PC-3 (cell line): ENCODE results near the gene USH1G. TPM values are rescaled to one million over a fixed set of nuclear protein-coding genes. Genes with fewer than 3 reads are reported as not detected.

Source experiments
- ATAC-seq: fragments of 200-7000 bp; cut with Tn5 transposase; 2 replicates; pipeline ENCODE4 v1.9.1; 2020; ENCODE audit warnings: mild to moderate bottlenecking, moderate library complexity
- BruUV-seq: library from RNA; stranded (reverse); fragments of 400-500 nt; replicated peaks from 2 replicates; lab custom pipeline; 2021; lab: Mats Ljungman, UMichigan
- CTCF ChIA-PET: fragments of 300-600 bp; sonication (Branson Sonifier 250); formaldehyde crosslinking; loops from one replicate; lab custom pipeline; 2022; ENCODE audit warnings: antibody characterized with exemption; lab: Charles Lee
- POLR2A ChIA-PET: fragments of 300-600 bp; sonication (Branson Sonifier 250); formaldehyde crosslinking; loops from one replicate; lab custom pipeline; 2022; ENCODE audit warnings: antibody characterized with exemption; ENCODE audit not compliant: unreplicated experiment; lab: Charles Lee
- DNase-seq: peaks from one replicate; pipeline ENCODE4 v3.0.0-alpha.2; 2015
- H2AFZ ChIP-seq: fragments of 300-600 bp; sonication (generic); 2 replicates; pipeline ENCODE4 v1.6.0; 2016; ENCODE audit warnings: antibody characterized with exemption, low read length
- H3F3A ChIP-seq: fragments of 300-600 bp; sonication (generic); one replicate; pipeline ENCODE4 v1.6.0; 2017; ENCODE audit warnings: antibody characterized with exemption, low read length, control low read depth, mild to moderate bottlenecking; ENCODE audit not compliant: unreplicated experiment
- H3K27ac ChIP-seq: fragments of 300-600 bp; sonication (generic); 2 replicates; pipeline ENCODE4 v1.5.1; 2016; ENCODE audit warnings: mild to moderate bottlenecking, low read length
- H3K27me3 ChIP-seq: fragments of 300-600 bp; sonication (generic); 2 replicates; pipeline ENCODE4 v1.6.1; 2016; ENCODE audit warnings: low read length, mixed read lengths
- H3K36me3 ChIP-seq: fragments of 300-600 bp; sonication (generic); 2 replicates; pipeline ENCODE4 v1.6.1; 2016; ENCODE audit warnings: low read depth, mixed run types, low read length, mixed read lengths
- H3K4me1 ChIP-seq: fragments of 300-600 bp; sonication (generic); 2 replicates; pipeline ENCODE4 v1.5.1; 2016; ENCODE audit warnings: low read length; ENCODE audit not compliant: insufficient read depth
- H3K4me2 ChIP-seq: fragments of 300-600 bp; sonication (generic); 2 replicates; pipeline ENCODE4 v1.6.0; 2016; ENCODE audit warnings: low read length
- H3K4me3 ChIP-seq: fragments of 300-600 bp; sonication (generic); 2 replicates; pipeline ENCODE4 v1.5.1; 2016; ENCODE audit warnings: mild to moderate bottlenecking, low read length, mixed read lengths
- H3K79me2 ChIP-seq: fragments of 300-600 bp; sonication (generic); 2 replicates; pipeline ENCODE4 v1.6.1; 2017; ENCODE audit warnings: low read length, mixed read lengths
- H3K9ac ChIP-seq: fragments of 300-600 bp; sonication (generic); 2 replicates; pipeline ENCODE4 v1.6.0; 2016; ENCODE audit warnings: mild to moderate bottlenecking, low read length
- H3K9me2 ChIP-seq: fragments of 300-600 bp; sonication (generic); replicated peaks from 2 replicates; pipeline ENCODE4 v1.6.1; 2016; ENCODE audit warnings: mixed run types, low read length, mixed read lengths
- H3K9me3 ChIP-seq: fragments of 300-600 bp; sonication (generic); 2 replicates; pipeline ENCODE4 v1.6.1; 2016; ENCODE audit warnings: low read length, mixed read lengths
- H4K20me1 ChIP-seq: fragments of 300-600 bp; sonication (generic); 2 replicates; pipeline ENCODE4 v1.6.1; 2016; ENCODE audit warnings: low read length, mixed read lengths
- EZH2 ChIP-seq: fragments of 300-600 bp; sonication (generic); IDR thresholded peaks from one replicate; pipeline ENCODE4 v1.6.1; 2017; ENCODE audit warnings: antibody characterized with exemption, mild to moderate bottlenecking, low read length; ENCODE audit not compliant: unreplicated experiment
- EZH2phosphoT487 ChIP-seq: fragments of 300-600 bp; sonication (generic); IDR thresholded peaks from 2 replicates; pipeline ENCODE4 v1.6.1; 2018; ENCODE audit warnings: mild to moderate bottlenecking, antibody characterized with exemption, low read length, borderline replicate concordance
- intact Hi-C: fragments of 100-400 bp; cut with micrococcal nuclease; formaldehyde crosslinking; loops from 2 replicates; pipeline ENCODE4 v1.9.0; 2023
- total RNA-seq: library from RNA; depleted of rRNA; stranded (reverse); fragments of >200 nt; gene quantifications from 2 replicates; pipeline ENCODE4 v1.2.3, GENCODE V29; 2014
- TF ChIP-seq, protein P1 (sequence below): fragments of 300-600 bp; sonication (generic); conservative IDR thresholded peaks from 2 replicates; pipeline ENCODE4 v1.5.1; 2017; ENCODE audit warnings: antibody characterized with exemption, low read depth, mild to moderate bottlenecking, low read length

Gene USH1G
- total RNA-seq, 1 experiment from 2014 or later: 0.04 TPM

DNA sequence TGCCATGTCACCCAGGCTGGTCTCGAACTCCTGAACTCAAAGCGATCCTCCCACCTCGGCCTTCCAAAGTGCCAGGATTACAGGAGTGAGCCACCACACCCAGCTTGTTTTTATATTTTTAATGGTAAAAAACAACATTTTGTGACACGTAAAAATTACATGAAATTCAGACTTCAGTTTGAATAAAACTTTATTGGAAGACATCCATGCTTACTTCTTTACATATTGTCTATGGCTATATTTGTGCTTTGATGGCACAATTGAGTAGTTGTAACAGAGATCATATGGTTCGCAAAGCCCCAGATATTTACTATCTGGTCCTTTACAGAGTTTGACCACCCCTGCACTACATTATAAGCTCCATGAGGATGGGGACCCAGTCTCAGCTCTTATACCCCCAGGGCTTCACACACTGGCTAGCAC is 48.4 kb downstream of the USH1G start:
- 0 out of 2 replicates have a peak, but pooled peaks cover 3% of the 10 kb centered on the region for H3K79me2 ChIP-seq
- no peaks in the 10 kb centered on the region for H3K9me3 ChIP-seq
- H3K27me3 ChIP-seq: no peaks in the 10 kb centered on the region
- TF ChIP-seq EZH2phosphoT487: no peak
- TF ChIP-seq, protein P1, sequence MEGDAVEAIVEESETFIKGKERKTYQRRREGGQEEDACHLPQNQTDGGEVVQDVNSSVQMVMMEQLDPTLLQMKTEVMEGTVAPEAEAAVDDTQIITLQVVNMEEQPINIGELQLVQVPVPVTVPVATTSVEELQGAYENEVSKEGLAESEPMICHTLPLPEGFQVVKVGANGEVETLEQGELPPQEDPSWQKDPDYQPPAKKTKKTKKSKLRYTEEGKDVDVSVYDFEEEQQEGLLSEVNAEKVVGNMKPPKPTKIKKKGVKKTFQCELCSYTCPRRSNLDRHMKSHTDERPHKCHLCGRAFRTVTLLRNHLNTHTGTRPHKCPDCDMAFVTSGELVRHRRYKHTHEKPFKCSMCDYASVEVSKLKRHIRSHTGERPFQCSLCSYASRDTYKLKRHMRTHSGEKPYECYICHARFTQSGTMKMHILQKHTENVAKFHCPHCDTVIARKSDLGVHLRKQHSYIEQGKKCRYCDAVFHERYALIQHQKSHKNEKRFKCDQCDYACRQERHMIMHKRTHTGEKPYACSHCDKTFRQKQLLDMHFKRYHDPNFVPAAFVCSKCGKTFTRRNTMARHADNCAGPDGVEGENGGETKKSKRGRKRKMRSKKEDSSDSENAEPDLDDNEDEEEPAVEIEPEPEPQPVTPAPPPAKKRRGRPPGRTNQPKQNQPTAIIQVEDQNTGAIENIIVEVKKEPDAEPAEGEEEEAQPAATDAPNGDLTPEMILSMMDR: no peak
- intact Hi-C loops: no loop called here
- no peak overlapping the region for H3K27ac ChIP-seq
- 0 out of 2 replicates have a peak overlapping the region, but pooled peaks have one; percentile 96 for H3K4me2 ChIP-seq
- H3K36me3 ChIP-seq: no peaks in the 10 kb centered on the region
- no peak overlapping the region for H3K9ac ChIP-seq
- no peak overlapping the region for H3K4me3 ChIP-seq
- ATAC-seq (no peak), DNase-seq (no peak)
- no TSS peak for BruUV-seq
- H2AFZ ChIP-seq: no peak overlapping the region
- H3F3A ChIP-seq: no peaks in the 10 kb centered on the region
- POLR2A ChIA-PET: no interaction called here
- CTCF ChIA-PET: no interaction called here
- peaks cover 19% of the 10 kb centered on the region for H3K4me1 ChIP-seq
- H3K9me2 ChIP-seq: no peaks in the 10 kb centered on the region
- no peaks in the 10 kb centered on the region for H4K20me1 ChIP-seq

DNA sequence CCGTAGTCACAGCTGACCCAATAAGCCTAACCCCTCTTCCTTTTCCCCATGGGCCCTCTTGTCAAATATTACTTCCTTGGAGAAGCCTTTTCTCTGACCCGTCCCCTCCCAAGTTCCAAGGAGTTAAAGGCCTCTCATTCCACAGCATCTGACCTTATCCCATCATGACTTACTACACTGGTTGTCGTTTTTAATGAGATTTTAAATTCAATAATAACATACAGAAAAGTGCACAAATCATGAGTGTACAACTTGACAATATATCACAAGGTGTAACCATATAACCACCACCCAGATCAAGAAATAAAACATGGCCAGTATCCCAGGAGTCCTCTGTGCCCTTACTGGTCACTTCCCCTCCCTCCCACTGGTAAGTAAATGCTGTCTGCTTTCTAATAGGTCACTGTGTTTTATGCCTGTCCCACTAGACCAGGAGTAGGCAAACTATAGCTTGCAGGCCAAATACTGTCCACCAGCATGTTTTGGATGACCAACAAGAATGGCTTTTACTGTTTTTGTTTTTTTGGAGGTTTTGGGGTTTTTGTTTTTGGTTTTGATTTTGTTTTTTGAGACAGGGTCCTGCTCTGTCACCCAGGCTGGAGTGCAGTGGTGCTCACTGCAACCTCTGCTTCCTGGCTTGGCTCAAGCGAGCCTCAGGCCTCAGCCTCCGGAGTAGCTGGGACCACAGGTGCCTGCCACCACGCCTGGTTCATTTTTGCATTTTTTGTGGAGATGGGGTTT is 49.0 kb downstream of the USH1G start:
- CTCF ChIA-PET: interaction anchor here (1.0 to 1.2 kb wide), 3 partner anchors 10 to 129 kb away, joined by 3 to 9 read pairs (median 3); no protein-coding TSS in a partner anchor
- intact Hi-C loops: no loop called here

More for the DNA sequence above, 49.0 kb downstream of the USH1G start:
- BruUV-seq: no TSS peak
- Histone ChIP-seq H3F3A (no peaks in the 10 kb centered on the region), H4K20me1 (no peaks in the 10 kb centered on the region), H3K9me2 (no peaks in the 10 kb centered on the region), H2AFZ (peak overlapping the region; percentile 85), H3K4me1 (peaks cover 19% of the 10 kb centered on the region), H3K36me3 (no peaks in the 10 kb centered on the region), H3K79me2 (0 out of 2 replicates have a peak, but pooled peaks cover 3% of the 10 kb centered on the region), H3K9me3 (no peaks in the 10 kb centered on the region), H3K27ac (peak overlapping the region; percentile 54), H3K27me3 (no peaks in the 10 kb centered on the region), H3K4me2 (peak overlapping the region; percentile 96), H3K9ac (peak overlapping the region; percentile 91), H3K4me3 (peak overlapping the region; percentile 97)
- TF ChIP-seq EZH2 (no peak), EZH2phosphoT487 (no peak)
- TF ChIP-seq, protein P1: no peak
- ATAC-seq (no peak), DNase-seq (peak; percentile 30)
- POLR2A ChIA-PET: interaction anchor here (0.7 kb wide), 1 partner anchor 14 kb away, joined by 4 read pairs; the partner anchor contains the start of gene GRIN2C
